DND-41 (cell line): ENCODE results near the gene EXOC3L2.

ENCODE experiments used
- ATAC-seq: fragments of 200-7000 bp; cut with Tn5 transposase; 3 replicates; pipeline ENCODE4 v1.9.1; 2021; ENCODE audit warnings: low read depth; ENCODE audit not compliant: insufficient read depth
- DNase-seq: peaks from one replicate; pipeline ENCODE4 v3.0.0-alpha.2; 2020
- H2AFZ ChIP-seq: 2 replicates; pipeline ENCODE4 v1.6.0; 2012; ENCODE audit warnings: low read depth, low read length
- H3K27ac ChIP-seq: 2 replicates; pipeline ENCODE4 v1.5.1; 2012; ENCODE audit warnings: low read length, inconsistent platforms
- H3K27me3 ChIP-seq: fragments of 200-600 bp; sonication (generic); 2 replicates; pipeline ENCODE4 v1.6.0; 2012; ENCODE audit warnings: low read length, mild to moderate bottlenecking, inconsistent platforms; ENCODE audit not compliant: insufficient read depth, poor library complexity
- H3K36me3 ChIP-seq: 2 replicates; pipeline ENCODE4 v1.5.1; 2012; ENCODE audit warnings: low read length, inconsistent platforms; ENCODE audit not compliant: insufficient read depth
- H3K4me1 ChIP-seq: 2 replicates; pipeline ENCODE4 v1.5.1; 2012; ENCODE audit warnings: mild to moderate bottlenecking, low read length; ENCODE audit not compliant: insufficient read depth
- H3K4me2 ChIP-seq: 2 replicates; pipeline ENCODE4 v1.6.0; 2012; ENCODE audit warnings: mild to moderate bottlenecking, moderate library complexity, low read length, inconsistent platforms; ENCODE audit not compliant: insufficient read depth
- H3K4me3 ChIP-seq, 2 experiments: fragments of 200-600 bp in 1 of 2; shearing (Covaris generic) in 1 of 2; 2 replicates each; pipeline ENCODE4 v1.5.1; 2012 to 2016; ENCODE audit warnings: inconsistent platforms in 2 of 2, low read length in 2 of 2, mild to moderate bottlenecking in 2 of 2, low read depth in 1 of 2, moderate library complexity in 1 of 2
- H3K79me2 ChIP-seq: 2 replicates; pipeline ENCODE4 v1.6.0; 2012; ENCODE audit warnings: low read length, inconsistent platforms; ENCODE audit not compliant: insufficient read depth
- H3K9ac ChIP-seq: 2 replicates; pipeline ENCODE4 v1.6.0; 2012; ENCODE audit warnings: low read depth, mild to moderate bottlenecking, inconsistent platforms, low read length, moderate library complexity
- H3K9me3 ChIP-seq: 2 replicates; pipeline ENCODE4 v1.5.1; 2012; ENCODE audit warnings: low read length, moderate library complexity, mild to moderate bottlenecking, inconsistent platforms; ENCODE audit not compliant: insufficient read depth, severe bottlenecking
- H4K20me1 ChIP-seq: 2 replicates; pipeline ENCODE4 v1.6.0; 2012; ENCODE audit warnings: low read length; ENCODE audit not compliant: insufficient read depth
- EZH2 ChIP-seq: IDR thresholded peaks from 3 replicates; pipeline ENCODE4 v1.6.1; 2012; ENCODE audit warnings: borderline replicate concordance, low read depth, mild to moderate bottlenecking, moderate library complexity, low read length, inconsistent platforms; ENCODE audit not compliant: severe bottlenecking
- TF ChIP-seq, protein P1 (sequence below): IDR thresholded peaks from 2 replicates; pipeline ENCODE4 v1.5.1; 2012; ENCODE audit warnings: borderline replicate concordance, low read length, moderate library complexity, mild to moderate bottlenecking; ENCODE audit not compliant: poor library complexity, severe bottlenecking; ENCODE audit errors: extremely low read depth

Gene EXOC3L2

GRCh38 chr19:45275370-45275971 is 30.3 kb upstream of the EXOC3L2 start:
- Histone ChIP-seq H4K20me1 (no peaks in the 10 kb centered on the region), H3K9ac (no peak overlapping the region), H3K4me1 (no peaks in the 10 kb centered on the region), H3K9me3 (no peaks in the 10 kb centered on the region), H3K4me3 (no peak overlapping the region), H3K36me3 (peaks cover 56% of the 10 kb centered on the region), H3K4me2 (no peak overlapping the region), H3K79me2 (no peaks in the 10 kb centered on the region), H3K27me3 (no peaks in the 10 kb centered on the region), H2AFZ (no peak overlapping the region), H3K27ac (no peak overlapping the region)
- no peak for ATAC-seq
- TF ChIP-seq, protein P1, sequence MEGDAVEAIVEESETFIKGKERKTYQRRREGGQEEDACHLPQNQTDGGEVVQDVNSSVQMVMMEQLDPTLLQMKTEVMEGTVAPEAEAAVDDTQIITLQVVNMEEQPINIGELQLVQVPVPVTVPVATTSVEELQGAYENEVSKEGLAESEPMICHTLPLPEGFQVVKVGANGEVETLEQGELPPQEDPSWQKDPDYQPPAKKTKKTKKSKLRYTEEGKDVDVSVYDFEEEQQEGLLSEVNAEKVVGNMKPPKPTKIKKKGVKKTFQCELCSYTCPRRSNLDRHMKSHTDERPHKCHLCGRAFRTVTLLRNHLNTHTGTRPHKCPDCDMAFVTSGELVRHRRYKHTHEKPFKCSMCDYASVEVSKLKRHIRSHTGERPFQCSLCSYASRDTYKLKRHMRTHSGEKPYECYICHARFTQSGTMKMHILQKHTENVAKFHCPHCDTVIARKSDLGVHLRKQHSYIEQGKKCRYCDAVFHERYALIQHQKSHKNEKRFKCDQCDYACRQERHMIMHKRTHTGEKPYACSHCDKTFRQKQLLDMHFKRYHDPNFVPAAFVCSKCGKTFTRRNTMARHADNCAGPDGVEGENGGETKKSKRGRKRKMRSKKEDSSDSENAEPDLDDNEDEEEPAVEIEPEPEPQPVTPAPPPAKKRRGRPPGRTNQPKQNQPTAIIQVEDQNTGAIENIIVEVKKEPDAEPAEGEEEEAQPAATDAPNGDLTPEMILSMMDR: no peak
- no peak for TF ChIP-seq EZH2
- DNase-seq: no peak

GRCh38 chr19:45273521-45273855 is 28.3 kb upstream of the EXOC3L2 start:
- Histone ChIP-seq H3K4me2 (no peak overlapping the region), H3K27me3 (no peaks in the 10 kb centered on the region), H3K4me1 (no peaks in the 10 kb centered on the region), H2AFZ (no peak overlapping the region), H3K4me3 (no peak overlapping the region), H4K20me1 (no peaks in the 10 kb centered on the region), H3K36me3 (peaks cover 45% of the 10 kb centered on the region), H3K79me2 (no peaks in the 10 kb centered on the region), H3K9ac (no peak overlapping the region), H3K27ac (no peak overlapping the region), H3K9me3 (no peaks in the 10 kb centered on the region)
- DNase-seq (no peak), ATAC-seq (no peak)
- TF ChIP-seq EZH2: no peak
- TF ChIP-seq, protein P1: no peak

DNA sequence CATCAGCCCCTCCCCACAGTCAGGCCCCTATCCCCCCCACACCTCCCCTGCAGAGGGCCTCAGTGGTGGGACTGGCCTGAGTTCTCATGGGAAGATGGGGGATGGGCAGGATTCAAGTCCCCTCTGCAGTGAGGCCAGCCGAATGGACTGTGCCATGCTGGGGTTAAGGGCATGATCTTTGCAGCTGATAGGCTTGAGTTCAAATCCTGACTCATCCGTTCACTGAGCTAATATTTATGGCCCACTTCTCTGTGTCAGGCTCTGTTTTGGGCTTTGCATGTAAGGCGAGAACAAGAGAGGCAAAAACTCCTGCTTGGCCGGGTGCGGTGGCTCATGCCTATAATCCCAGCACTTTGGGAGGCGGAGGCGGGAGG is 26.5 kb upstream of the EXOC3L2 start:
- ATAC-seq: no peak
- Histone ChIP-seq H3K4me3 (no peak overlapping the region), H3K27ac (no peak overlapping the region), H3K4me1 (no peaks in the 10 kb centered on the region), H3K79me2 (no peaks in the 10 kb centered on the region), H3K9ac (no peak overlapping the region), H3K36me3 (peaks cover 43% of the 10 kb centered on the region), H4K20me1 (no peaks in the 10 kb centered on the region), H3K4me2 (no peak overlapping the region), H3K27me3 (no peaks in the 10 kb centered on the region), H3K9me3 (no peaks in the 10 kb centered on the region), H2AFZ (no peak overlapping the region)
- TF ChIP-seq, protein P1: no peak
- TF ChIP-seq EZH2: no peak
- no peak for DNase-seq
